ENCODE measurements around the gene RABGAP1L.

DNA sequence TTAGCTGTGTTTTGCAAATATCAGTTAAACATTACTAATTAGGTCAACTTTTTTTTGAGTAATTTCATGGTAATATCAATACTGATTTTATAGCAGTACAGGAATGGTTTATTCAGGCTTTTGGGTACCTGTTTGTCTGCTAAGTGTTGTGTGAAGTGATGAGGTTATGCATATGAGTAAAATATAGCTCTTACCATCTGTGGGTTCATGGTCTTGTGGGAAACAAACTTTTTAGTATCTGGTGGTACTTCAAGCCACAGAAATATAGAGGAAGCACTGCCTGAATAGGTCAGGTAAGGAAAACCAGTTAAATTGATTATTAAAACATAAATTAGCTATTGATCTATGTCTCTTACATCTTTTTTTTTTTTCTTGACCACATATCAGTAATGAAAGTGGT is 113.9 kb downstream of the RABGAP1L start:
- TF ChIP-seq YY1 (IDR thresholded peaks at IDR 0.05; ENCODE audit: insufficient read depth, insufficient read length) (no peak), ZNF274 (IDR thresholded peaks at IDR 0.05; ENCODE audit: low read depth, low read length) (no peak)

All from NT2/D1 (cell line).